OCI-LY3 (cell line): ENCODE results near the gene MSI2.

Experiments used
- CTCF ChIP-seq: fragments of 200-600, 300-600 bp; sonication (generic); IDR thresholded peaks from 2 replicates; pipeline ENCODE4 v1.5.1; 2014; ENCODE audit warnings: antibody characterized with exemption, low read length, low read depth
- EZH2phosphoT487 ChIP-seq: fragments of 200-600 bp; shearing (Covaris generic); IDR thresholded peaks from 2 replicates; pipeline ENCODE4 v1.6.1; 2018; ENCODE audit warnings: antibody characterized with exemption, mixed run types, low read depth

GRCh38 chr17:57679906-57680695 is 423.8 kb downstream of the MSI2 start:
- no peak for TF ChIP-seq CTCF
- TF ChIP-seq EZH2phosphoT487 = no peak
